Fibroblast of villous mesenchyme (primary cell): ENCODE results near the gene PIMREG. TPM values are rescaled to one million over a fixed set of nuclear protein-coding genes. Genes with fewer than 3 reads are reported as not detected.
A peak's percentile ranks its signal among the peaks of the same experiment; 100 is the strongest.

Experiments
- DNase-seq: peaks from one replicate; pipeline ENCODE4 v3.0.0-alpha.2; 2010; ENCODE audit warnings: low read depth
- H3K4me3 ChIP-seq: 2 replicates; pipeline ENCODE4 v1.5.1; 2011; ENCODE audit warnings: low read depth, mild to moderate bottlenecking, low read length
- CTCF ChIP-seq: IDR thresholded peaks from 2 replicates; pipeline ENCODE4 v1.5.1; 2012; ENCODE audit warnings: low read depth, mild to moderate bottlenecking, low read length; ENCODE audit not compliant: insufficient read depth
- total RNA-seq: library from RNA; depleted of rRNA; stranded (reverse); fragments of >200 nt; gene quantifications from 2 replicates; pipeline ENCODE4 v1.2.3, GENCODE V29; 2012

Gene PIMREG
- total RNA-seq, 1 donor: 18.1 TPM

- no peak for TF ChIP-seq CTCF
- no peak for DNase-seq
- no peak overlapping the region for H3K4me3 ChIP-seq
Measured at GRCh38 chr17:6467567-6467966, 23.3 kb downstream of the PIMREG start.

GRCh38 chr17:6468051-6468790 is 24.0 kb downstream of the PIMREG start:
- DNase-seq: no peak
- H3K4me3 ChIP-seq: no peak overlapping the region
- TF ChIP-seq CTCF: no peak

- TF ChIP-seq CTCF: no peak
- no peak for DNase-seq
- no peak overlapping the region for H3K4me3 ChIP-seq
Measured at GRCh38 chr17:6470146-6470718, 26.0 kb downstream of the PIMREG start.

- no peak overlapping the region for H3K4me3 ChIP-seq
- no peak for TF ChIP-seq CTCF
- no peak for DNase-seq
Measured at GRCh38 chr17:6470751-6471521, 26.7 kb downstream of the PIMREG start.

- no peak overlapping the region for H3K4me3 ChIP-seq
- no peak for TF ChIP-seq CTCF
- DNase-seq: peak; percentile 30
Measured at GRCh38 chr17:6471531-6472465, 27.5 kb downstream of the PIMREG start.

- no peak for DNase-seq
- TF ChIP-seq CTCF: no peak
- H3K4me3 ChIP-seq: no peak overlapping the region
Measured at GRCh38 chr17:6472517-6472916, 28.3 kb downstream of the PIMREG start.
